Skin epidermis (tissue), 12 donors: Measurements from ENCODE around the gene URM1.

Source experiments
- H3K27ac ChIP-seq, 21 experiments: fragments of 200-600 bp; sonication (generic) in 11 of 21; one replicate each; pipeline ENCODE4 v1.5.0; 2020; ENCODE audit warnings: mild to moderate bottlenecking in 3 of 21, inconsistent platforms in 2 of 21, moderate library complexity in 2 of 21
- H3K4me3 ChIP-seq, 7 experiments: fragments of 200-600 bp; sonication (generic) in 2 of 7; one replicate each; pipeline ENCODE4 v1.5.0; 2020; ENCODE audit warnings: inconsistent platforms in 2 of 7, mild to moderate bottlenecking in 2 of 7, moderate library complexity in 1 of 7

Gene URM1

GRCh38 chr9:128383007-128383753 is 12.0 kb downstream of the URM1 start:
- Histone ChIP-seq H3K4me3 (no peak overlapping the region), H3K27ac (no peak overlapping the region)

- Histone ChIP-seq H3K27ac (no peak overlapping the region), H3K4me3 (no peak overlapping the region)
Measured at GRCh38 chr9:128383791-128384190, 12.6 kb downstream of the URM1 start.

- Histone ChIP-seq H3K4me3 (no peak overlapping the region), H3K27ac (no peak overlapping the region)
Measured at GRCh38 chr9:128384801-128385495, 13.8 kb downstream of the URM1 start.

GRCh38 chr9:128385496-128386460 is 14.6 kb downstream of the URM1 start:
- no peak overlapping the region for H3K27ac ChIP-seq

GRCh38 chr9:128388150-128388549 is 17.0 kb downstream of the URM1 start:
- H3K4me3 ChIP-seq: no peak overlapping the region
- H3K27ac ChIP-seq: no peak overlapping the region

More at GRCh38 chr9:128385496-128386460, 14.6 kb downstream of the URM1 start:
- no peak overlapping the region for H3K4me3 ChIP-seq

GRCh38 chr9:128389395-128390149 is 18.4 kb downstream of the URM1 start:
- H3K4me3 ChIP-seq: no peak overlapping the region
- H3K27ac ChIP-seq: no peak overlapping the region

GRCh38 chr9:128390150-128390812 is 19.1 kb downstream of the URM1 start:
- H3K27ac ChIP-seq: no peak overlapping the region
- no peak overlapping the region for H3K4me3 ChIP-seq

GRCh38 chr9:128390813-128391711 is 19.9 kb downstream of the URM1 start:
- Histone ChIP-seq H3K4me3 (no peak overlapping the region), H3K27ac (no peak overlapping the region)

GRCh38 chr9:128391956-128392301 is 20.8 kb downstream of the URM1 start:
- Histone ChIP-seq H3K27ac (no peak overlapping the region), H3K4me3 (no peak overlapping the region)

GRCh38 chr9:128392302-128393144 is 21.3 kb downstream of the URM1 start:
- no peak overlapping the region for H3K4me3 ChIP-seq
- H3K27ac ChIP-seq: no peak overlapping the region

- H3K27ac ChIP-seq: no peak overlapping the region
- H3K4me3 ChIP-seq: no peak overlapping the region
Measured at GRCh38 chr9:128393145-128393775, 22.1 kb downstream of the URM1 start.

GRCh38 chr9:128393970-128394369 is 22.8 kb downstream of the URM1 start:
- no peak overlapping the region for H3K4me3 ChIP-seq
- no peak overlapping the region for H3K27ac ChIP-seq

- Histone ChIP-seq H3K4me3 (no peak overlapping the region), H3K27ac (no peak overlapping the region)
Measured at GRCh38 chr9:128394379-128395168, 23.4 kb downstream of the URM1 start.

GRCh38 chr9:128396970-128397613 is 25.9 kb downstream of the URM1 start:
- no peak overlapping the region for H3K4me3 ChIP-seq
- peak overlapping the region in 1 of 21 experiments; percentile 30 for H3K27ac ChIP-seq

- Histone ChIP-seq H3K4me3 (no peak overlapping the region), H3K27ac (no peak overlapping the region)
Measured at GRCh38 chr9:128397831-128398230, 26.7 kb downstream of the URM1 start.
